Nasal cavity respiratory epithelium epithelial cell of viscerocranial mucosa (primary cell): ENCODE results near the gene GLP1R. TPM values are rescaled to one million over a fixed set of nuclear protein-coding genes. Genes with fewer than 3 reads are reported as not detected.

ENCODE experiments used
- total RNA-seq: library from RNA; depleted of rRNA; stranded (reverse); fragments of >200 nt; gene quantifications from 2 replicates; pipeline ENCODE4 v1.2.3, GENCODE V29; 2014

GLP1R gene
- total RNA-seq: not detected in 2 replicates

GRCh38 chr6:39048481-39049399 lies at the start of gene GLP1R:
Gene GLP1R (plus strand): TSS chr6:39048781. CDS start chr6:39048841, 60 bp downstream.

DNA sequence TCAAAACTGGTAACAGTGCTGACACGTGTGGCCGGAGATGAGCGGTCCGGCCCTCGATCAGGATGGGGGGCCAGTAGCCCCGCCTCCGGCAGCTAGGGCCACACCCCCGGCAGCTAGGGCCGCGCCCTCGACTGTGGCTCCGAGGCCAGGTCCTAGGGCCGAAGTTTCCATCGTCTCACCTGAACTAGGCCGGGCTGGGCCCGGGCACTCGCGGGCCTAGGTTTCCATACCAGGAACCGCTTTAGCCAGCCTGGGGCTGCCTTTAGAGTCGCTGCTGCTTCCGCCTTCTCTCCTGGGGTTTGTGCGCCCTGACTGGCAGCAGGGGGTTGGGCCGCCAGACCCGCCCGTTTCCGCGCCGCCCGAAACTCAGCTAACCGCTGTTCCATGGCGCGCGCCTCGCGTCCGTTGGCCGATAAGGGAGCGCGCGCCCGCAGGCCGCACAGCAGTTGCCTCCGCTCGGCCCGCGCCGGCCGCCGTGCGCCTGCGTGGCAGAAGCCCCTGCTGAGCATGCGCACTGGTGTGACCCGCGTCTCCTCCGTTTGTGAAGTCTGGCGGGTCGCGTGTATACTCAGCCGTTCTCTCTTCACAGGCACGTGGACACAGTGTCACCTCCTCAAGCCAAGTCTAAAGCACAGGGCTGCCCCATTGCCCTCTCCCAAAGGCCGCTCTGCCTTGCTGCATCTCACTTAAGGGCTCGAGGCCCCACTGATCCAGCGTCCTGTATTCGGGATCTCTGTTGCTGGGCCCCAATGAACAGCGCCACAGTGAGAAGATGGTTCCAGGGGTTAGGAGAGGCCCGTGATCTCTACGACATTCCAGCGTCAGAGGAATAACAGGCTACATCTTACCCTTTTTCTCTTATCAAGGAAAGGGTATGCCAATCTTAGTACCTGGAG lies 66.4 kb downstream of the GLP1R start, which contains the start of gene SAYSD1:
SAYSD1 (minus strand) TSS at position 483 of the 896 bp plus-strand sequence; CDS start at position 386, 97 bp downstream.

Other genes starting within 250 kb of the GLP1R start
- 7.4 and 12.6 TPM in 2 replicates for gene SAYSD1, start 66.4 kb downstream of the GLP1R start, total RNA-seq
- under 0.01 and 1.8 TPM in 2 replicates for gene KCNK5, start 180.7 kb downstream of the GLP1R start, total RNA-seq